ENCODE data around the gene CCR9.

CCR9 gene

DNA sequence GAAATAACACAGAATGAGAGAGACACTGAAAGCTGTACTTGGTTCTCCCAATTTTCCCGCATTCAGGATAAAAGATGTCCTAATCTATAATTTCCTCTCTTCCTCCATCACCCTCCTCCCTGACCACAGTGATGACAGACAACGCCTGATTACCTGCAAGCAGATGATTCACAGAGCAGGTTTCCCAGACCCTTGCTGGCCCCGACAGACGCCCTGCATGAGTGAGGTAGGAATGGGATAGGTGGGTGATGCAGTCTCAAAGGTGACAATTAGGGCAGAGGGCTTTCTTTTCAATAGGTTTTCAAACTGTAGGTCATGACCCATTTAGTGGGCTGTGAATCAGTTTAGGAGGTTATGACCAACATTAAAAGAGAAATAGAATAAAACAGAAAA is 51.7 kb downstream of the CCR9 start:
- no peak for DNase-seq (ENCODE audit: low spot score)

DNA sequence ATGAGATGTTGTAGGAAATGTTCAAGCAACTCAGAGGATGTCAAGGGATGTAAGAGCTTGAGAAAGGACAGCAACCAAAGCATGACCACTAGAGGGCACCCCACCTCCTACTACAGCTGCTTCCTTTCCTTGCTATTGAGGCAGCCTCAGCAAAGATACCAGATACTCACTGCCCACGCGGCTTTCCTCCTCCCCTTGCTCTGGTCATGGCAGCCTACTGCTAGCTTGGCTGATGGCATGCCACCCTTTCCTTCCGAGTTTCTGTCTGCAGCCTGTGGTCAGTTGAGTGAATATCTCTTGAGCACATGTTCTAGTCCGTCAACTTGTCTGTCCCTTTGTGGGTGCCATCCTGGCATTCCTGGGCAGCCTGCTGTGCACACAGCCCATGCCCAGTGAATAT is 52.5 kb downstream of the CCR9 start:
- peak; percentile 86 for DNase-seq (ENCODE audit: low spot score)

DNA sequence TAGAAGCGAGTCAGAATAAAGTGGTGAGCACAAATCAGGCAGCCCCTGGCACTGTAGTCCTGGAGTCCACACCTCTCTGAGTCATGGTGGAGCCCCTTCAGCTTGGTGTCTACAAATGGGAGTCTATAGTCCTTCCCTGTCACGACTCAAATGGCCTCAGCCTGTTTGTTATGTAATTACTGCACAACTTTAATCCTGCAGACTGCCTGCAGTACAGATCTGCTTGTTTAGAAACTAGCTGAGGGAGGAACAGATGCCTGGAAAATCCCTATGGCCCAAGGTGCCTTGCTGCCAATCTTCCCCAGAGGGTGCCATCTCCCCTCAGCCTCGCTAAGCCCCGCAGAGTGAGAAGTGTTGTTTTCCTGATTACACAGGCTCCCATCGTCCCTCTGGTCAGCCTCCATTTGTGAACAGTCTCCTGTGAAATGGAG is 53.0 kb downstream of the CCR9 start:
- DNase-seq (ENCODE audit: low spot score) = no peak

DNA sequence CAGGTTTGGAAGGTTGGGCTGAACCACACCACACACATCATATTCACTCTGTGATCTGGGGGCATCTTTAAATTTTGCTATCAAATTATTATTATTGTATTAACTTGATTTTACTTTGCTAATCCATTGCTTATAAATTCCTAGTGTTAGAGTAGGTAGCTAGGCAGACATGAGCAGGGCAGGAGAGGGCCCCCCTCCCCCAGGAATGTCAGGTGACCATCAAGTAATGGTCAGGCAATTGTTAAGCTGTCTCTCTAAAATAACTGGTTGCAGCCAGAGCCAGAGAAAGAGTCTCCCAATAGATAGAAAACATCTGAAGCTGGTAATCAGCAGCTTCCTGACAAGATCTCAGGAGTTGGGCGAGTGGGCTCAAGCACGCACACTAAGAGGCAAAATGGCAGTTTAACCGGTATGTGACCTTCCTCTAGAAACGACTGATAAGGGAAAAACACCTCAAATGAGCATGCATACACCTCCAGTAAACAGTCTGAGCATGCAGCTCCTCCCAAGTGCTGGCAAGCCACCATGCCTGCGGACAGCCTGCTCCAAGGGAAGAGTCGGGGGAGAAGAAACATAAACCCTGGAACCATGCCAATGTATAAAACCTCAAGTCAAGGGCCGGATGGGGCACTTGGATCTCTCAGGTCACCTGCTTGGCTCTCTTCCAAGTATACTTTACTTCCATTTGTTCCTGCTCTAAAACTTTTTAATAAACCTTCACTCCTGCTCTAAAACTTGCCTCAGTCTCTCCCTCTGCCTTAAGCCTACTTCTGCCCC is 53.8 kb downstream of the CCR9 start:
- no peak for DNase-seq (ENCODE audit: low spot score)

DNA sequence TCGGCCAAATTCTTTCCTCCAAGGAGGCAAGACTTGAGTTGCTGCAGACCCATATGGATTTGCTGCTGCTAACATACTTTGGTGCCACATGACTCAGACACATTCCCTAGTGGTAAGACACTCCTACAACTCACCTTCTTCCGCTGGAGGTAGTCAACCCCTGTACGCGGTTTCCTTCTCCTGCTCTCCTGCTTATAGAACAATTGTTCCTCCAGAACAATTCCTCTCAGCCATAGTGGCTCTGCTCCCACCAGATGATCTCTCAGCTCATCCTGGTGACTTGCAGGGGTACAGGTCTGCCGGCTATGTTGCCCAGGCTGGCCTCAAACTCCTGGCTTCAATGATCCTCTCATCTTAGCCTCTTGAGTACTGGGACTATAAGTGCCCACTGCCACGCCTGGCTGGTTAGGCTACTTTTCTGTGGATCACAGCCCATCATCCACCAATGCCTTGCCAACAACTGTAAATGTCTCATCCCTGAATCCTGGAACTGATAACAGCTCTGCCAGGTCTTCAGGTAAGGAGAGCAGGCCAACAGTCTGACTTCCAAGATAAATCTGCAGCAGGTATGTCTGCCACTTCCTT is 54.5 kb downstream of the CCR9 start:
- DNase-seq (ENCODE audit: low spot score) = no peak

DNA sequence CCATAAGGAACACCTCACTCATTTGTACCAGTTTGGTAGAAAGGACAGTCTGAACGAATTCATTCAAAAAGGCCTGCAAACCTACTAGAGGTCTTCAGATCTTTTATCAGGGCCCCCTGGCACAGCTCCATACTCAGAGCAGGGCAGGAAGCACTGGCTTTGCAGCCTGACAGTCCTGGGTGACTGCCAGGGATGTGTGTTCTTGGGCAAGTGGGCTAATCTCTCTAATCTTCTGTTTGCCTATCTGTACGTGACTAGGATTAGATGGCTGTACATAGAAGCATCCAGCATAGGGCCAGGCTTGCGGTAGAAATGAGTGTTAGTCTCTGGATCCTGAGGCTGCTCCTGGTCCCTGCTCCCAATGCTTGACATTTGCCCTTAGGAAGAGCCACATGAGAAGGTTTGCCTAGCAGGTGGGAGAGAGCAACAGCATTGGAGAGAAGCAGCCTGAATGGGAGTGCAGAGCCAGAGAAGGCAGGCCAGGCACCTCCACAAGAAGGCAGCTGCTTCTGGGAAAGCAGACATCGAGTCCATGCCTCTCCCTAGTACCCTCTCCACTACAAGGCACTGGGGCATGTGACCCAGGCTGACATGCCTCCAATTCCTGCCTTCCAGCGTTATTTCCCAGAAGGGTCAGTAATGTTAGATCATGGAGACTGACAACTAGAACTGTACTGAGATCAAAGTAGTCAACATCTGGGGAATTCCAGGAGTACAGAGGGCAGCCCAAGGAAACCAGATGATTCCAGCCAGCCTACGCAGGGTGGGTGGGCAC is 55.9 kb downstream of the CCR9 start:
- no peak for DNase-seq (ENCODE audit: low spot score)

DNA sequence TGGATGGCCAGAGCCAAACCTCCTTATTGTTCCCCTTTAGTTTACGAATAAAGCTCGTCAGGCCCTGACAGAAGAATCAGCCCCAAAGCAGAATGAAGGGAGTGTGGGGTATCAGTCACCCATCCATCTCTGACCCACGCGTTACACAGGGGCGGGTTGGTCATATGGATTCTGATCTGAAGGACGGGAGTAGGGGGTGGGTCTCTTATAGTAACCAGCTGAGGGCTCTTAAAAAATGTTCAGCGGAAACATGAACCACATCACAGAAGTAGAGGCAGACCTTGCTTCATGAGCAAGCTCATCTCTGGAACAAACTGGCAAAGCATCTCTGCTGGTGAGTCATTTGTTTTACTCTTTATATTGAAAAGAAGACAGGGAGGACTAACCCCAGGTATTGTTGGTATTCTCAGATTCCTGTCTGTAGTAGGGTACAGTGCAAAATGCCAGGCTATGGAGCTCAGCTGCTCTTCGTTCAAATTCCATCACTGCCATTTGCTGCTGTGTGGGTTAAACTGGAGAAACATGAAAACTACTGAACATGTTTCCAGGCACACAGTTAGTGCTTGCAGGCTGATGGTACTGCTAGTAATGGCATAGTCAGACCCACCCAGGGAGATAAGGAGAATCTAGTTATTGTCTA is 57.0 kb downstream of the CCR9 start, which contains the start of gene CXCR6:
Gene CXCR6, plus strand, starts transcription at position 258 of the 640 bp plus-strand sequence. CDS start 3,018 bp downstream, outside the sequence.
- peak; percentile 77 for DNase-seq (ENCODE audit: low spot score)

DNA sequence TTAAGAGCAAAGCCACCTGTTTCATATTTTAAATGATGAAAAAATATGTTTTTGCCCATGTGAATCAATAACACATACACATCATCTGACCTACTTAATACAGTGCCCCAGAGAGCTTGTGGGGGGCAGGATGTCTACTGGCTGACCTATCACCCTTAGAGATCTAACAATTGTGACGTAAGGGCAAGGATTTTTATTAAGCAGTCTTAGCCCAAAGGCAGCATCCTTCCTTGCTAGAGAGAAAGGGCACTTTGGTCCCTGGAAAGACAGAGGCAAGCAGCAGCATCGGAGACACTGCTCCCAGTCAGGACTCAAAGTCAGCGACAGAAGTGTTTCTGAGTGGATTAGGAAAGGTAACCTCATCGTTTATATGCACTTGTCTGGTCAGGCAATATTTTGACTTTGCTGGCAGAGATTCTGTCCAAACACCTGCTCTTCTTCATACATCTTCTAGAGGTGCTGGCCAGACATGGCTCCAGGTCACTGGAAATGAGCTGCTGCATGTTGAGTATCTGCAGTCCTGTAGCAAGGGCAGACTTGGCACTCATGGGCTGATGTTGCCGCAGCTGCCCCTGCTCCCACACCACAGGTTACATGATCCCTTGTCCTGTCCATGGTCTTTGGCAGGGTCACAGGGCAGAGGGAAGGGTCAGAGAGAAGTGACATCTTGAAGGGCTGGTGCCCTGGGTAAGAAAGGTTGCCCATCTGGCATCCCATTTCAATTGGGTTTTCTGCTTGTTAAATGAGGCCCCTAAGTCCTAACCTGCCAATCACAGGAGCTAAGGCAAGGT is 58.7 kb downstream of the CCR9 start:
- DNase-seq (ENCODE audit: low spot score) = peak; percentile 45

DNA sequence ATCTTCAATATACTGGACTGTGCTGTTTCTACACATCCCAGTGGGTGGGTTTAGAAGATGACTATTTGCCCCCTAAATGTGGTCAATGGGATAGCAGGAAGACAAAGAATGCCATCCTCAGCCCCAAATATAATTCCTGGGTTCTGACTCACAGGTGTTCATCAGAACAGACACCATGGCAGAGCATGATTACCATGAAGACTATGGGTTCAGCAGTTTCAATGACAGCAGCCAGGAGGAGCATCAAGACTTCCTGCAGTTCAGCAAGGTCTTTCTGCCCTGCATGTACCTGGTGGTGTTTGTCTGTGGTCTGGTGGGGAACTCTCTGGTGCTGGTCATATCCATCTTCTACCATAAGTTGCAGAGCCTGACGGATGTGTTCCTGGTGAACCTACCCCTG is 60.0 kb downstream of the CCR9 start:
- no peak for DNase-seq (ENCODE audit: low spot score)

DNA sequence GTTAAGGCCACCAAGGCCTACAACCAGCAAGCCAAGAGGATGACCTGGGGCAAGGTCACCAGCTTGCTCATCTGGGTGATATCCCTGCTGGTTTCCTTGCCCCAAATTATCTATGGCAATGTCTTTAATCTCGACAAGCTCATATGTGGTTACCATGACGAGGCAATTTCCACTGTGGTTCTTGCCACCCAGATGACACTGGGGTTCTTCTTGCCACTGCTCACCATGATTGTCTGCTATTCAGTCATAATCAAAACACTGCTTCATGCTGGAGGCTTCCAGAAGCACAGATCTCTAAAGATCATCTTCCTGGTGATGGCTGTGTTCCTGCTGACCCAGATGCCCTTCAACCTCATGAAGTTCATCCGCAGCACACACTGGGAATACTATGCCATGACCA is 60.5 kb downstream of the CCR9 start:
- no peak for DNase-seq (ENCODE audit: low spot score)

DNA sequence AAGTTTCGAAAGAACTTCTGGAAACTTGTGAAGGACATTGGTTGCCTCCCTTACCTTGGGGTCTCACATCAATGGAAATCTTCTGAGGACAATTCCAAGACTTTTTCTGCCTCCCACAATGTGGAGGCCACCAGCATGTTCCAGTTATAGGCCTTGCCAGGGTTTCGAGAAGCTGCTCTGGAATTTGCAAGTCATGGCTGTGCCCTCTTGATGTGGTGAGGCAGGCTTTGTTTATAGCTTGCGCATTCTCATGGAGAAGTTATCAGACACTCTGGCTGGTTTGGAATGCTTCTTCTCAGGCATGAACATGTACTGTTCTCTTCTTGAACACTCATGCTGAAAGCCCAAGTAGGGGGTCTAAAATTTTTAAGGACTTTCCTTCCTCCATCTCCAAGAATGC is 61.0 kb downstream of the CCR9 start:
- DNase-seq (ENCODE audit: low spot score) = no peak

DNA sequence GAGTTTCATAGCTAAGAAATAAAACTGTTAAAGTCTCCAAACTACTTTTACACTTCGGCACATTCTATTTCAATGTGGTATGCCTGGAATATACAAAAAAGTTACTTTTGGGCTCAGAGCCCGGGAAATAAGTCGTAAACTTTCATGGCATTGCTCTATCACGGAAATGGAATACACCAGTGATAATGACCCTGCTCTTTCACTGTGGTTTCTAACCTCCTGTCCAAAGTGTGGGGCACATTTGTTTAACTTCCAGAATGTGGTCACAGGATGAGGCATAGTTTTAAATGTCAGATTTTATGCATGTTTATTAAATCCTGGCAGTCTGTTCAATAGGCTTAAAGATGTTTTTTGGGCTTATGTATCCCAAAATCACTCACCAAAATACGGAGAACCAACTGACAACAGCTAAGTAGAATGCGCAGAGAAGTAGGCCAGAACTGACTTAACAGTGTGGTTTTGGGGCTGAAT is 62.0 kb downstream of the CCR9 start:
- DNase-seq (ENCODE audit: low spot score) = no peak

DNA sequence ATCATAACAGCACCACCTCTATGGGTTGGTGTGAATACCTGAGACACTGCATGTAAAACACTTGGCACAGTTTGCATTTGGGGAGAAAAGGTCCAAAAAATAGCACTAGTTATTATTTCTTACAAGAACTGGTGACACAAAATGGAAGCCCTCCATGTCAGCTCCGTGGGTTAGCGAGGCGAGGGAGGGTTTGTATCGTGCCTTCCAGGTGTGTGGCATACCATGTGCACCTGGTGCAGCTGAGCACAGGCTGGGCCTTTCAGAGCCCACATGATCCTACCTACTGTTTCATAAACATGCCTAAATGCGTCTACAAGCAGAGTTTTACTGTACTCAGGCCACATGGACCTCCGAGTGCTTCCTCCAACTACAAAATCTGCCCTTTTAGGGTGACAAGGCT is 62.5 kb downstream of the CCR9 start:
- no peak for DNase-seq (ENCODE audit: low spot score)

DNA sequence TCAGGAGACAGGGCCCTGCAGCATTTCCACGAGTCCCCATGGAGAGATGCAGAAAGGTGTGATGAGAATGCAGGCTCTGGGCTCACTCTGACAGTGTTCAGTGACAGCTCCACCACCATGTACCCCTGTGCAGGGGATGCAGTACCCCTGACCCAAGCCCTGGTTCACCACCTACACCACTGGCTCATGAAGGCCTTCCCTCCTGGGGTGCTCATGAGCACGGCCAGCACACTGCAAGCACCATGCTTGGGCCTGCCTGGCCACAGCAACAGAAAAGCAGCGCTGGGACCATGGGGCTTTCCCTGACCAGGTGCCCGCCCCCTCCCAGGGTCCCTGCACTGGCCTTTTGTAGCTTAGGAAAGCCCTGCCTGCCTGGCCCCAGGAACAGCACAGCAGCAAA is 63.1 kb downstream of the CCR9 start:
- no peak for DNase-seq (ENCODE audit: low spot score)

DNA sequence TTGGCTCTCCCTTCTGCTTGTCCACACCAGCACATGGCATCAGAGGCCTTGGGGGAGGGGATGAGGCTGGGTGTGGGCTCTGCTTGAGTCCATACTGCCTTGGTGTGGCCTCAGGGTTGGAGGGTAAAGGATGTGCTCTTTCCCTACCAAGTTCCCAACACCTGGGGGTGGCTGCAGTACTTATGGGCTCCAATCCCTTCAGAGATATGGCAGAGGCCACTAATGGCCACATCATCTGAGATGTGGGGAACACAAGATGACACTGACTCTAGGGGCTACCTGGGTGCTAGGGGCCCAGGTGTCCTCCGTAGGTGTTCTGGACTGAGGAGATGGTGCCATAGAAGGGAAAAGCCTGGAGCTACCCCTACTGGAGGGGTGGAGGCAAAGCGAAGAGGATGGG is 63.8 kb downstream of the CCR9 start:
- DNase-seq (ENCODE audit: low spot score) = no peak

DNA sequence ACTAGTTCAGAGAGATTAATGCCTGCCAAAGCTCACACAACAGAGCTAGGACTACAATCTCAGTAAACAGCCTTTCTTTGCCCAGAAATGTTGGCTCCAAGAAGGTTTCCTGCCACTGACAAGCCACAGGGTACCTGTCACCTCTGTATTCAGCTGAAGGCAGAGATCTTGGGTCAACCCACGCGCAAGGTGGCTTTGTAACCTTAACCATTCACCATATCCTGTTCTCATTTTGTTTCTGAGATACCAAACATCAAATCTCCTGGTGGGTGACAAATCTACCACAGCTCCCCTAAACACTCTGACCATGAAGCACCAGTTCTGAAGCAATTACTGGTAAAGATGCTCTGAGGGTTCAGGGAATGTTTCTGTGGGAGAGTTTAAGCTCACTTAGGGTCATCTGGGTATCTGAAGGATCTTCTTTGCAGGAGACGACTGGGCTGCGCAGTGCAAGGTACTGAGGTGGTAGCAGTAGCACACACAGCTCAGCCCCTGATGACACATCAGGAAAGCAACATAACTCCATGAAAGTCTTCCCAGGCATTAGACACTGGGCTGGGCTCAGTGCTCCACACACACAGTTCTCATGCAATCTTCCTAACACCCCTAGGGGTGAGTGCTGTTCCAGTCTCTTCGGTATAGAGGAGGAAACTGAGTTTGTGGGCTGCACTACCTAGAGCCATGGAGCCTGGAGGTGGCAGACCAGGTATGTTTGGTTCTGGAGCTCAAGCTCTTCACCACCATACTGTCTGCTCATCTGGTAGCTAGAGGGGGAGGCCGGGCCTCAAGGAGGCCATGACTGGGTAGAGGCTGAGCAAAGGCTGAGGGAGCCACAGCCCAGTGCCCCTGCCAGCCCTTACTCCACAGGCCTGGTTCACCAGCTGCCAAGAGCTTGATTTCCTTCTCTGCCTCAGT is 64.6 kb downstream of the CCR9 start:
- DNase-seq (ENCODE audit: low spot score) = peak; percentile 68

DNA sequence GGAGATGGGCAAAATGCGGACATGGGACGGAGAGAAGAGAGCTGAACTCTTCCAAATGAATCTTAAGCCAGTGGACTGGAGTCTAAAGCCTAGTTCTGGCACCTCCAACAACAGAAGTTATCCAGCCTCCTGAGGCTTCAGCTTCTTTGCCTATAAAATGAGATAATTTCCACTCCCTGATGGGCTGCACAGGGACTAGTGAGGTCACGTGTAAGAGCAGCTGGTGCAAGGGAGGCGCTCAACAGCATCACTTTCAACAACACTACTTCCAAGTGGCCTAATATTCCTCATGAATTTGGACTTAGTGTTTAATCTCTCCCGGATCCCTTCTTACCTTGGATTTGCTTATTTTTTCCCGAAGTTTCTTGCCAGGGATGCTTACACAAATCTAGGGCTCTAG is 65.6 kb downstream of the CCR9 start:
- no peak for DNase-seq (ENCODE audit: low spot score)

DNA sequence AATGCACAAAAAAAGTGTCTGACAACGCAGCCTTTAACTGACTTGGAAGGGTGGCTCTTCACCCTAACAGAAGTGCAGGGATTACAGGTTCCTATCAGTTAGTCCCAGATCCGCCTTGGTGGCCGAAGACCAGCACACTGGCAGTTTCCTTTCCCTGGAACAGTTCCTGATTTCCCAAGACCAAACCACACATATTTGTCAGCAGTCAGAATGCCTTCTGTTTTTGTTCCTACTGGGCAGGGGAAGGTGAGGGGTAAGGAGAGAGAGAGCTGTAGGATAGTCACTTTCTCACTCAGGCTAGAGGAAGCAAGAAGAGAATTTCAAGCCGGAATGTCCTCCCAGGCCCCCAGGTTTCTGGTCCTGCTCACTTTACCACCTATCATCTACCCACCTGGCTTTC is 66.1 kb downstream of the CCR9 start:
- no peak for DNase-seq (ENCODE audit: low spot score)
